Measurements from ENCODE around the gene NBPF20. TPM values are rescaled to one million over a fixed set of nuclear protein-coding genes. Genes with fewer than 3 reads are reported as not detected.
"Not testable (repeated sequence)": the region's sequence is repeated elsewhere in the genome, so short reads cannot be mapped to it uniquely, and the experiment has no call there.

Gene NBPF20
- total and polyA plus RNA-seq, 10 of the 15 experiments (the other 5 are each of a cell fraction or from before 2014, with no cell fraction given) = 0.05 to 2.9 (median 1.1) TPM

- intact Hi-C loops (cut with micrococcal nuclease; ENCODE audit: unreplicated experiment); H3K9me3 ChIP-seq (replicated peaks; ENCODE audit: control insufficient read depth, insufficient read depth, low read length); BruUV-seq (replicated peaks); DNase-seq (ENCODE audit: low read depth, low spot score); H3K36me3 ChIP-seq (ENCODE audit: control insufficient read depth in 2 of 2, insufficient read depth in 2 of 2, low read length in 1 of 2); H4K20me1 ChIP-seq (ENCODE audit: control insufficient read depth, insufficient read depth); H3K4me1 ChIP-seq (ENCODE audit: control insufficient read depth, insufficient read depth, low read length); in situ Hi-C loops (cut with MboI); SMC1A ChIA-PET (ENCODE audit: uncharacterized antibody, unreplicated experiment); H3K79me2 ChIP-seq (ENCODE audit: control insufficient read depth, insufficient read depth, low read length); CTCF ChIA-PET; H3K27ac ChIP-seq (ENCODE audit: control insufficient read depth, insufficient read depth); FAIRE-seq; H3K27me3 ChIP-seq (replicated peaks in 1 of 2; ENCODE audit: control insufficient read depth in 2 of 2, insufficient read depth in 2 of 2, low read length in 1 of 2); RAD21 ChIA-PET (ENCODE audit: unreplicated experiment): not testable (repeated sequence)
- POLR2A ChIA-PET = interaction anchor here (0.5 kb wide), 1 partner anchor 15 kb away, joined by 4 read pairs; no protein-coding TSS in a partner anchor
- peak overlapping the region; percentile 44 for H3K9ac ChIP-seq (ENCODE audit: control insufficient read depth, insufficient read depth, low read length)
- peak overlapping the region; percentile 59 for H2AFZ ChIP-seq (ENCODE audit: control insufficient read depth, low read depth, low read length)
- WGBS (ENCODE audit: insufficient coverage, insufficient replicate concordance, low lambda C conversion rate, missing lambda C conversion rate) = under 1% methylated on average over 24 of the region's 59 CpGs
- TF ChIP-seq RUNX3 (IDR thresholded peaks at IDR 0.05; ENCODE audit: low read length) = peak; percentile 46
- peak overlapping the region; percentile 86 for H3K4me2 ChIP-seq (ENCODE audit: control insufficient read depth, insufficient read depth)
- ATAC-seq = peak; percentile 92
- peak overlapping the region; percentile 79 for H3K4me3 ChIP-seq
Observed at GRCh38 chr1:145424612-145425435, 579 bp downstream of the NBPF20 start.

- 84% methylated on average over 4 of the region's 8 CpGs for WGBS (ENCODE audit: insufficient coverage, insufficient replicate concordance, low lambda C conversion rate, missing lambda C conversion rate)
- ATAC-seq; H3K4me3 ChIP-seq; H3K4me2 ChIP-seq (ENCODE audit: control insufficient read depth, insufficient read depth); BruUV-seq (replicated peaks); RAD21 ChIA-PET (ENCODE audit: unreplicated experiment); FAIRE-seq; H2AFZ ChIP-seq (ENCODE audit: control insufficient read depth, low read depth, low read length); DNase-seq (ENCODE audit: low read depth, low spot score); SMC1A ChIA-PET (ENCODE audit: uncharacterized antibody, unreplicated experiment); H3K9me3 ChIP-seq (replicated peaks; ENCODE audit: control insufficient read depth, insufficient read depth, low read length); H3K36me3 ChIP-seq (ENCODE audit: control insufficient read depth in 2 of 2, insufficient read depth in 2 of 2, low read length in 1 of 2); H4K20me1 ChIP-seq (ENCODE audit: control insufficient read depth, insufficient read depth); H3K79me2 ChIP-seq (ENCODE audit: control insufficient read depth, insufficient read depth, low read length); in situ Hi-C loops (cut with MboI); intact Hi-C loops (cut with micrococcal nuclease; ENCODE audit: unreplicated experiment); H3K9ac ChIP-seq (ENCODE audit: control insufficient read depth, insufficient read depth, low read length); POLR2A ChIA-PET; H3K27ac ChIP-seq (ENCODE audit: control insufficient read depth, insufficient read depth); H3K27me3 ChIP-seq (replicated peaks in 1 of 2; ENCODE audit: control insufficient read depth in 2 of 2, insufficient read depth in 2 of 2, low read length in 1 of 2); H3K4me1 ChIP-seq (ENCODE audit: control insufficient read depth, insufficient read depth, low read length); CTCF ChIA-PET: not testable (repeated sequence)
Observed at GRCh38 chr1:145415149-145415548, 10.3 kb downstream of the NBPF20 start.

GRCh38 chr1:145407266-145407665 is 18.1 kb downstream of the NBPF20 start:
- intact Hi-C loops (cut with micrococcal nuclease; ENCODE audit: unreplicated experiment); POLR2A ChIA-PET; H3K4me2 ChIP-seq (ENCODE audit: control insufficient read depth, insufficient read depth); H3K4me3 ChIP-seq; DNase-seq (ENCODE audit: low read depth, low spot score); H4K20me1 ChIP-seq (ENCODE audit: control insufficient read depth, insufficient read depth); CTCF ChIA-PET; H3K9me3 ChIP-seq (replicated peaks; ENCODE audit: control insufficient read depth, insufficient read depth, low read length); H3K4me1 ChIP-seq (ENCODE audit: control insufficient read depth, insufficient read depth, low read length); H3K27me3 ChIP-seq (replicated peaks in 1 of 2; ENCODE audit: control insufficient read depth in 2 of 2, insufficient read depth in 2 of 2, low read length in 1 of 2); H3K27ac ChIP-seq (ENCODE audit: control insufficient read depth, insufficient read depth); in situ Hi-C loops (cut with MboI); RAD21 ChIA-PET (ENCODE audit: unreplicated experiment); H3K36me3 ChIP-seq (ENCODE audit: control insufficient read depth in 2 of 2, insufficient read depth in 2 of 2, low read length in 1 of 2); BruUV-seq (replicated peaks); ATAC-seq; H2AFZ ChIP-seq (ENCODE audit: control insufficient read depth, low read depth, low read length); H3K9ac ChIP-seq (ENCODE audit: control insufficient read depth, insufficient read depth, low read length); FAIRE-seq; SMC1A ChIA-PET (ENCODE audit: uncharacterized antibody, unreplicated experiment); H3K79me2 ChIP-seq (ENCODE audit: control insufficient read depth, insufficient read depth, low read length): not testable (repeated sequence)
- 95% methylated on average over 13 of the region's 14 CpGs for WGBS (ENCODE audit: insufficient coverage, insufficient replicate concordance, low lambda C conversion rate, missing lambda C conversion rate)

- H3K27me3 ChIP-seq (replicated peaks in 1 of 2; ENCODE audit: control insufficient read depth in 2 of 2, insufficient read depth in 2 of 2, low read length in 1 of 2); ATAC-seq; H2AFZ ChIP-seq (ENCODE audit: control insufficient read depth, low read depth, low read length); CTCF ChIA-PET; H3K36me3 ChIP-seq (ENCODE audit: control insufficient read depth in 2 of 2, insufficient read depth in 2 of 2, low read length in 1 of 2); H3K9ac ChIP-seq (ENCODE audit: control insufficient read depth, insufficient read depth, low read length); H3K4me3 ChIP-seq; BruUV-seq (replicated peaks); FAIRE-seq; in situ Hi-C loops (cut with MboI); POLR2A ChIA-PET; H3K4me1 ChIP-seq (ENCODE audit: control insufficient read depth, insufficient read depth, low read length); H3K9me3 ChIP-seq (replicated peaks; ENCODE audit: control insufficient read depth, insufficient read depth, low read length); H3K79me2 ChIP-seq (ENCODE audit: control insufficient read depth, insufficient read depth, low read length); intact Hi-C loops (cut with micrococcal nuclease; ENCODE audit: unreplicated experiment); RAD21 ChIA-PET (ENCODE audit: unreplicated experiment); SMC1A ChIA-PET (ENCODE audit: uncharacterized antibody, unreplicated experiment); H4K20me1 ChIP-seq (ENCODE audit: control insufficient read depth, insufficient read depth); H3K4me2 ChIP-seq (ENCODE audit: control insufficient read depth, insufficient read depth); H3K27ac ChIP-seq (ENCODE audit: control insufficient read depth, insufficient read depth); DNase-seq (ENCODE audit: low read depth, low spot score): not testable (repeated sequence)
- WGBS (ENCODE audit: insufficient coverage, insufficient replicate concordance, low lambda C conversion rate, missing lambda C conversion rate) = 20% methylated on average over 4 of the region's 7 CpGs
Observed at GRCh38 chr1:145404949-145405348, 20.5 kb downstream of the NBPF20 start.

Measured in GM12878 (cell line).